ENCODE measurements around the gene HRC.
"Not testable (repeated sequence)": the region's sequence is repeated elsewhere in the genome, so short reads cannot be mapped to it uniquely, and the experiment has no call there.

The HRC gene

DNA sequence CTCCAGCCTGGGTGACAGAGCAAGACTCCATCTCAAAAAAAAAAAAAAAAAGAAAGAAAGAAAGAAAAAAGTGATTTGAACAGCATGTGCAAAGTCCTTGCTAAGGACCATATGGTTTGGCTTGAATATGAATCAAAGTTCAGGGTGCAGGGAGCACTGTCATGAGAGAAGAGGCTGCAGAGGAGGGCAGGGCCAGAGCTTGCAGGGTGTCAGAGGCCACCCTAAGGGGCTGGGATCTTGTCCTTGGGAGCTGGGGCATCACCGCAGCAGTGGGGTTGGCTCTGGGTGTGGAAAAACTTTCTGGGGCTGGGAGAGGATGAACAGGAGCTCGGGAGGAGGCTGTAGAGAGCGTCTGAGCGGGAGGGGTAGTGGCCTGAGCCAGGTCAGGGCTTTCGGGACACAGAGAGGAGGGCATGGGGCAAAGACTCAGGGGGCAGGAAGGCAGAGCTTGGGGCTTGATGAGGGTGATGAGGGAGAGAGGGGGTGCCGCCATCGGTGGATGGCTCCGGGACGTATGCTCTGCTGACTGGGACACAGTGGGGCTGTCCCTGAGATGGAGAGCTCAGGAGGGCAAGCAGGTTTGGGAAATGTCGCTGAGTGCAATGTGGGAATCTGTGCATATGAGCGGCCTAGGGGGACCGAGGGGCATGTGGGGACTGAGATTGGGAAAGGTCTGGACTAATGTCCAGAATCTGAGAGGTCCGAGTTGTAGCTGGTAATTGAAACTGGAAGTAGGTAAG lies 5.4 kb upstream of the HRC start:
- DNase-seq (ENCODE audit: low read depth in 2 of 2), result no peak

DNA sequence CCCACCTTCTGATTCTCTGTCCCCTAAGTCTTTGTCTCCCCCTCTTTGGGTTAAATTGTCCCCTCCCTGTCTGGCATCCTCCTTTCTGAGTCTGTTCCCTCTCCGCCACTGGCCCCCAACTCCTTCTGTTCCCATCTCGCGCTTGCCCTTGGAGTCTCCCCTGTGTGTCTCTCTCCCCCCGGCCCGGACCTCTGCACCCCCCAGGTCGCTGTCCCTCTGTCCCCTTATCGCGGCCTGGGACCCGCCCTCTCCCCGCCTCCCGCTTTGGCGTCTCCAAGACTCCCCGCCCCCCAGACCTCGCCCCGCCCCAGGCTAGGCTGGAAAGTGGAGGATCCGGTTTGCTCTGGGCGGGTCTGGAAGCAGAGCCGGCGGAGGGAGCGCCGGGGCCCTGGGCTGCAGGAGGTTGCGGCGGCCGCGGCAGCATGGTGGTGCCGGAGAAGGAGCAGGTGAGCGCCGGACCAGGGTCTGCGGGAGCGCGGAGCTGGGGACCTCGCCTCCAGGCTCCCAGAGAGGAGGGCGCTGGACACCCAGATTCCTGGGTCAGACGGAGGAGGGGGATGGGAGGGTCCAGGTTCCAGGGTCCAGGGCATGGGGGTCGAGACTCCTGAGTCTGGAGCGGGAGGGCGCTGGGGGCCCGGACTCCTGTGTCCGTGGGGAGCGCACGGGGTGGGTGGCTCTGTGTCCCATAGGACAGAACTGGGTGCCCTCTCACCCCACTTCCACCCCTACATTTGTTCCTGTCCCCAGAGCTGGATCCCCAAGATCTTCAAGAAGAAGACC lies 2.4 kb upstream of the HRC start, which contains the start of gene TRPM4:
TRPM4 (plus strand) TSS at position 348 of the 780 bp plus-strand sequence; CDS start at position 423, 75 bp downstream.
- peak; percentile 60 to 63 for DNase-seq (ENCODE audit: low read depth in 2 of 2)

DNA sequence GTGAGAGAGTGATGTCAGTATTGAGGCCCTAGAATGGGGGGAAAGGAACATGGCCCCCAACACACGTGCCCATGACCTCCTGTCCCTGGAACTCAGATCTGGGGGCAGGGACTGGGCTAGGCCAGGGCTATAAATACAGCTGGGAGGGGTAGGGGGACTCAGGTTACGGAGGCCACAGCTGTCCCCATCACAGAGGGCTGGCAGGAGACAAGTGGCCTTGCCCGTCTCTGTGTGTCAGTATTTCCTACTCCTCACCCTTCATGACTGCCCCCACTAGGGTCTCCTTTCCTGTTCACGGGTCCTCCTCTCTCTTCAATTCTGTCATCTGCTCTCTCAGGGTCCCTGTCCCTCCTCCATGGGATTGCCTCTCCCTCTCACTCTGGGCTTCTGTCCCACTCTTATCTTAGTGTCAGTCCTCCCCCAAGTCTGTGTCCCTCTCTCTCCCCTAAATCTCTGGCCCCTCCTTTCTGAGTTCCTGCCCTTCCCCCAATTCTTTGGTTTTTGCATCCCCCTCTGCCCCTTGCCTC lies 687 bp upstream of the HRC start:
- DNase-seq (ENCODE audit: low read depth in 2 of 2), result no peak

DNA sequence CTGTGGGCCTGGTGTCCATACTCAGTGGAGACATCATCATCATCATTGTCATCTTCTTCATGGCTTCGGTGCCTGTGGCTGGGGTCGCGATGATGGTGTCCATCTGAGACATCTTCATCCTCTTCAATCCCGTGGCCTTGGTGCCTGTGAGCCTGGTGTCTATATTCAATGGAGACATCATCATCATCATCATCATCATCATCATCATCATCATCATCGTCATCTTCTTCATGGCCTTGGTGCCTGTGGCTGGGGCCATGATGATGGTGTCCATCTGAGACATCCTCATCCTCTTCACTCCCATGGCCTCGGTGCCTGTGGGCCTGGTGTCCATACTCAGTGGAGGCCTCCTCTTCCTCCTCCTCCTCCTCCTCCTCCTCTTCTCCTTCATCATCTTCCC lies 917 bp downstream of the HRC start:
- DNase-seq (ENCODE audit: low read depth in 2 of 2), result no peak

DNA sequence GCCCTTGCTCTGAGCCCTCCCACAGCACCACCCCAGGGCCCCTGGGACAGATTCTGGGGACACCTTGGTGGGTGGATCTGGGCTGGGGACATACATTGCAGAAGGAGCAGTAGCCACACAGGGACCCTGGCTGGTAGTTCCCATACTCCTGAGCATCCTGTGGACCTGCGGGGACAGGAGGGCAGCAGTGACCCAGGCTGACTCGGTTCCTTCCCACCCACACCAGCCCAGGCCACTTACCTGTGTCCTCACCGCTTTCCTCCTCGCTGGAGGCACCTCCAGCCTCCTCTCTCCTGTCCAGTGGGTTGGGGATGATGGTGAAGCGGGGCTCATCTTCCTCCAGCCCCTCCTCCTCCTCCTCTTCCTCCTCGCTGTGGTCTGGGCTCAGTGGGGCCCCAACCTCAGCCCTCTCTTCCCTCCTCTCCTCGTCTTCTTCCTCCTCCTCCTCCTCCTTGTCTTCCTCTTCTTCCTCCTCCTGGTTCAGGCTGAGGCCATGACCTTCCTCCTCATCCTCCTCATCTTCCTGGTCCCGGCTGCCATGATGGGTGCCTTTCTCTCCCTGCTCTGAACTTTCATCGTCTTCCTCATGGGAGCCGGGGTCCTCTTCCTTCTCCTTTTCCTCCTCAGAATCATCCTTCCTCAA lies 1.9 kb downstream of the HRC start:
- no peak for DNase-seq (ENCODE audit: low read depth in 2 of 2)

DNA sequence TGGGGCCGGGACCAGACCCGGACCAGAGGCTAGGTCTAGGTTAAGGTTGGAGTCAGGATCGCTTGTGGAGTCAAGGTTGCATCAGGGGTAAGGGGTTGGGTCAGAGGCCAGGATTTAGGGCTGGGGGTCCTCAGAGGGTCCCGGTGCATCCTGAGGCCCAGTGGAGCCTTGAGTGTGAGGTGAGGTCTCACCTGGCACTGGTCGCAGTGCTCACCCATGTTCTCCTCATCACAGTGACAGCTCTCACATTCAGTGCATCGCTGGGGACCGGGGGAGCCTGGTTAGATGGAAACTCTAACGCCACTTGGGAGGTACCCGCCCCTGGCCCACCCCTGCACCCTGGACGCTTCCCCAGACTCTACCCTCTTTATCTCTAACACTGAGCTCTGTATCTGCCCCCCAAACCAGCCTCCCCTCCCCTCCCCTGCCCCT lies 3.1 kb downstream of the HRC start:
- DNase-seq (ENCODE audit: low read depth in 2 of 2), result no peak

DNA sequence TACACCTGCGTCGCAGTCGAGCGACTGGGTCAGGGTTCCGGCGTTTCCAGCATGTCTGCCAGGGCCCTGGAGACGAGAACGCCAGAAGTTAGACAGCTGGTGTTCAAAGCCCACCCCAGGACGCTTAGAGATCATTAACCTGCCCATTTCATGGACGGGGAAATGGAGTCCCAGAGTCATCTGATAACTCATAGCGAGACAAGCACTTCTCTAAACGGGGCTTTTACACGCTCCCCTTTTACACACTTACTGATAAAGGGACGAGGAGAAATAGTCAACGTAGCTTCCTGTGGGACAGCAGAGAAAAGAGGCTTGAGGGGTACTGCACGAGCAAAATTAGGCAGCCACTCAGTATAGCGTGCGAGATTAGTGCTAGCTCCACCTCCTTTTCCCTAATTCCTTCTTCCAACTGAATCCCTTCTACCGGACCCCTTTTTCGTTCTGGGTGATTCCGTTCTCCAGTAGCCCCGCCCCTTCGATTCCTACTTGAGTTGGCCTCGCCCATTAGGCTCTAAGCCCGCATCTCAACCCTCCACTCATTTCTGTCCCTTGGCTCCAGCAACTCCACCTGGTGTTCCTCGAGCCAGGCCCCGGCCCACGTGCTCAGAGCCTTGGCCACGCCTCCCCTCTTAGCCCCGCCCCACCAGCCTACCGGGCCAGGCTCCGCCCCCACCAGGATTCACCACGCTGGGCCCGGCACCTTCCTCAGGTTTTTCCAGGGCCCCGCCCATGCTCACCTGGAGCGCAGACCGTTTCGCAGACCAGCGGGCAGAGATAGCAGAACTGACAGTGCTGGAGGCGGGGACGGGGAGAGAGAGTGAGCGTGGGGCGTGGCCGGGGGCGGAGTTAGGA lies 3.7 kb downstream of the HRC start:
- DNase-seq (ENCODE audit: low read depth in 2 of 2), result peak in 1 of 2 donors; percentile 56

DNA sequence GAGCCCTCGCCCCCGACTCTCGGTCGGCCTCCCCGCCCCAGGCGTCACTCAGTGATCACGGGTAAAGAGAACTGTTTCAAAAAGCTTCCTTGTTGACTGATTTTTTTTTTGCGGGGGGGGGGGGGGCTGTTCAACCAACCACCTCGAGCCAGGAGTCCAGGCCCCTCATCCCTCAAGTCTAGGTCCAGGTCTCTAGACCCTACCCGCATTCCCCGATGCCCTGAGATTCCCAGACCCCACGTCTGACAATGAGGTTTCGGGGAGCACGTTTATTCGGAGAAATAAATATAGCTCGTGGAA lies 4.3 kb downstream of the HRC start:
- DNase-seq (ENCODE audit: low read depth in 2 of 2), result no peak

DNA sequence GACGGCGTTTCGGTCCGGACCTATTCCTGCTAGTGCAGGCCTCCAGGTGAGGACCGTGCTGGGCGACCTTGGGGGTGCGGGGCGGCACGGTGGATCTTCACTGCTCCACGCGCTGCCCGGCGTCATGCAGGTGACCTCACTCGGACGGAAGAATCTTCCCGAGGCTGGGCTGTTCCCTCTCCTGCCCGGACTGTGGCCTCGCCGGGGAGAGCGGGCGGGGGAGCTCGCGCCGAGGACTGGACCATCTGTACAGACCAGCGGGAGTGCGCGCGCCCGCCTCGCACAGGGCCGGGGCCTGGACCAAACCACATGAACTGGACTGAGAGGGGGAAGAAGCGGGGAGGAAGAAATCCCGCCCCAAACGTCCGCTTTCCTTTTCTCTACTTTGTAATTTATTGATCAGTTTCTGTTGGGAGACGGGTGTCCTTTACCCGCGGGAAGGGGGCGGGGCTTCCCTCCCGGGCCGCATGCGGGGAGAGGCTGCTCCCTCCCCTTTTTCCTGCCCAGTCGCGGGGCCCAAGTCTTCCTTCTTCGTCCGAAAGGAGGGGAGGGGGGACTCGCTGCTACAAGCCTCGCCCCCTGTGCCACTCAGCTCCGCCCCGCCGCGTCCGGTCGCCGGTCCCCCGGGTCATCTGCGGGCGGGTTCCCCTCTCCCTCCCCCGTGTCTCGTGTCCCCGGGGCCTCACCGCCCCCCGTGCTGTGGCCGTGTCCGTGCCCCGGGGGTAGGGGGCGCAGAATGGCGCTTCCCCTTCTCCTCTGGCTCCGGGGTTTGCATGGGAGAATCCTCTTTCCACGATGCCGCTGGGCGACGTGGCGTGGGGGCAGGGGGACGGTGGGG lies 4.9 kb downstream of the HRC start:
- DNase-seq (ENCODE audit: low read depth in 2 of 2), result peak in 1 of 2 donors; percentile 20

DNA sequence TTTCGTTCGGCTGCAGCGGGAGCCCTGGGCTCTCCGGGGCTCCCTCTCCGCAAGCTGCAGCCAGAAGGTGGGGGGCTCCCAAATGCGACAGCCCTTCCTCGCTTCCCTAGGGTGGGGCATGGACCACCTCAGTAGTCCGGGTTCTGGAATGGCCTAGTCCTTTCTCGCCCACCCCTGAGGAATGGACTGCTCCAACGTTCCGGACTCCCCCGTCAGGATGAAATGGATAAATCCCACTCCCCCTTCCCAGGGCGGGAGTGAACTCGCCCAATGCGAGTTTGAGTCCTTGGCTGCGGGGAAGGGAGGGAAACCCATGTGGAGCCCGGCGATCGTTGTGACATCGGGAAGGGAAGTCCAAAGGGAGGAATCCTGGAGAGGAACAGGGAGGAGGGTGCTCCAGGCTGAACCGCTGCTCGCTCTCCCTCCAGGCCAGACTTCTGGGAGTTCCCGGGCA lies 5.5 kb downstream of the HRC start:
- DNase-seq (ENCODE audit: low read depth in 2 of 2), result no peak

DNA sequence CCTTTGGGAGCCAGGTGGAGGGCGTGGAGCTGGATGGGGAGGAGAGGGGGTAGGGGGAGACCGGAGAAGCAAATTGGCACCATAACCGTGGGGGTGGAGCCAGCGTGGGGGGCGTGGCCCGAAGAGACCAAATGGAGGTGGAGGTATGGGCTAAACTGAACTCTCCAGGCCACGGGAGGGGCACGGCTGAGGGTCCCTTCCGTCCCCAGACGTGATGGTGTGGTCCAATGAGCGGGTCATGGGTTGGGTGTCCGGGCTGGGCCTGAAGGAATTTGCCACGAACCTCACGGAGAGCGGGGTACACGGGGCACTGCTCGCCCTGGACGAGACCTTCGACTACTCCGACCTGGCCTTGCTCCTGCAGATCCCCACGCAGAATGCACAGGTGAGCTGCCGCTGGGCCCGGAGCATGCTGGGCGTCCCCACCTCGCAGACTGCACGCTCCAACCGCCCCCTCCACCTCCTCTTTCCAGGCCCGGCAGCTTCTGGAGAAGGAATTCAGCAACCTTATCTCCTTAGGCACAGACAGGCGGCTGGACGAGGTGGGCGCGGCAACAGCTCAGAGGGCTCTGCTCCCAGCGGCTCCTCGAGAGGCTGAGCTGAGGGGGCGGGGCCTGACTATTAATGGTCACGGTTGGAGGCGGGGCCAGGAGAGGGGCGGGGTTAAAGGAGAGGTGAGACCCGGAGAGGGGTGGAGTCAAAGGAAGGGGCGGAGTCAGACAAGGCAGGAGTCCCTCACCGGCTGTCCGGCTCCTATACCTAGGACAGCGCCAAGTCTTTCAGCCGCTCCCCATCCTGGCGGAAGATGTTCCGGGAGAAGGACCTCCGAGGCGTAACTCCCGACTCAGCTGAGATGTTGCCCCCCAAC lies 6.2 kb downstream of the HRC start:
- peak; percentile 79 to 93 for DNase-seq (ENCODE audit: low read depth in 2 of 2)

DNA sequence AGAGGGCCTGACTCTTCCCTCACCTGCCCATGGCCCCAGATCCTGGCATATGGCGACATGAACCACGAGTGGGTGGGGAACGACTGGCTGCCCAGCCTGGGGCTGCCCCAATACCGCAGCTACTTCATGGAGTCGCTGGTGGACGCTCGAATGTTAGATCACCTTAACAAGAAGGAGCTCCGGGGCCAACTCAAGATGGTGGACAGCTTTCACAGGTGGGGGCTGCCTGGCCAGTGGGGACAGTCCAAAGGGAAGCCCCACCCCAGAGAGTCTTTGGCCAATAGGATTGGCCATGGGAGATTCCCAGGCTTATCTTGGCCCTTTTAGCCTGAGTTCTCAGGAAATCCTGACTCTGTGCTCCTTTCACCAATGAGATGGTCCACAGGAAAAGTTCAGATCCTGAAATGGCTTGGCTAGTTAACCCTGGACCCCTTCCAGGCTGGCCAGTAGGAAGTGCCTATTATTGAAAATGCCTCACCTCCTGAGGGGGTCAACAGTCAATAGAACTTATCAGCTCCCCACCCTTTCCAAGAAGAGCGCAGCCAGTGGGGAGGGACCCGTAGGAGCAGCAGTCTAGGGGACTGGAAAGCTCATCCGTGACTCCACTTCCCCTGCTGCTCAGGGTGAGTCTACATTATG lies 7.0 kb downstream of the HRC start:
- no peak for DNase-seq (ENCODE audit: low read depth in 2 of 2)

DNA sequence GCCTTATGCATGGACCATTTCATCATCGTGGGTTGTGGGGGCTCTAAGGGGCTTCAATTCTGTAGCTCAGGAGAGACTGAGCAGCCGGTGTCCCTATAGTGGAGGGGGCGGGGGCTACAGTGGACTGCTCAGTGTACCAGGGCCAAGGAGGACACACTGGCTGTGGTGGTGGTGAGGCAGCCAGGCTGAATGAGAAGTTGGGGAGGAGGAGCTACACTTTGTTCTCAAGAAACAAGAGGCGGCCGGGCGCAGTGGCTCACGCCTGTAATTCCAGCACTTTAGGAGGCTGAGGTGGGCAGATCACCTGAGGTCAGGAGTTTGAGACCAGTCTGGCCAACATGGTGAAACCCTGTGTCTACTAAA lies 8.8 kb downstream of the HRC start:
- not testable (repeated sequence) for DNase-seq (ENCODE audit: low read depth in 2 of 2)

DNA sequence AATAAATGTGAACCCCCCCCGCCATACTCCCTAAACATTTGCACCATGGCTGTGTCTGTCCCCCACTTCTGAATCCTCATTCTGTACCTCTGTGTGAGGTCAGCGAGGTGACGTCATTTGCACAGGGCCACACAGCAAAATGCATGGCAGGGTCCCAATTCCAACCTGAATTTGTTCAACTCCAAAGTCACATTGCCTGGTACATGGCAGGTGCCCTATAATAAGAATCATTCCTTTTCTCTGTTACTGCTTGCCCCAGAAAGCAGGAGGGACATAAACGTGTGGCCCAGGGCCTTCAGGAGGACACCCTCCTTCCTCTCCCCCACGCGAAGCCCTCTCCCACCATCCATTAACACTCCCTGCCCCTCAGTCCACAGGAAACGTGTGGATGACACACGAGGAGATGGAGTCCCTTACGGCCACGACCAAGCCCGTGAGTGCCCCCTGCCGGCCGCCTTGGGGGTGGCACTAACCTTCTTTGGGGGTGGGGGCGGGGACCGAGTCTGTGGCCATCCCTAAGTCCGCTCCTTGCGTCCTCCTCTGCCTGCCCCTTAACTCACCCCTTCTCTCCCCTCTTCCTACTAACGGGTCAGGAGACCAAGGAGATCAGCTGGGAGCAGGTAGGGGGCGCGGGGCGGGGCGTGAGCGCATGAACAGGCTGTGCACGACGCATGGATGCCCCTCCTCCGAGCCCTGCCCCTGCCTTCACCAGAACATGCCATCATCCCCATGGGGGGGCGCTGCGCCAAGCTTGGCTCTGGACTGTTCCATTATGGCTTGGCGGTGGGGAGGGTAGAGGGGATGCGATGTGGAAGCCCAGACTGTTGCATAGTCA lies 9.4 kb downstream of the HRC start:
- peak; percentile 74 to 85 for DNase-seq (ENCODE audit: low read depth in 2 of 2)

DNA sequence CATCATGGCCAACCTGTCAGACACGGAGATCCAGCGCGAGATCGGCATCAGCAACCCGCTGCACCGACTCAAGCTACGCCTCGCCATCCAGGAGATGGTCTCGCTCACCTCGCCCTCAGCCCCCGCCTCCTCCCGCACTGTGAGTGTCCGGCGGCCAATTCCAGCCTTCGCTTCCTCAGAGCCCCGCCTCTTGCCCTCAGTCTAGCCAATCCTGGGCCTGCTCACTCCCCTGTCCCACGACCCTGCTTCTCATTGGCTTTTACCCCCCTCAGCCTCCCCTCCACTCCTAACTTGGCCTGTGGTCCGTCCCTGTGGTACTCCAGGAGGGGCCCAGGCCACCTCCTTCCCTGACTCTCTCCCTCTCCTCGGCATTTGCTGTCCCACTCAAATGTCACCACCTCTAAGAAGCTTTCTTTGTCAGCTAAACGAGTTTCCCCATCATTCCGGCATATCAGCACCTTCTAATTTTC lies 12.3 kb downstream of the HRC start:
- peak; percentile 65 to 74 for DNase-seq (ENCODE audit: low read depth in 2 of 2)

DNA sequence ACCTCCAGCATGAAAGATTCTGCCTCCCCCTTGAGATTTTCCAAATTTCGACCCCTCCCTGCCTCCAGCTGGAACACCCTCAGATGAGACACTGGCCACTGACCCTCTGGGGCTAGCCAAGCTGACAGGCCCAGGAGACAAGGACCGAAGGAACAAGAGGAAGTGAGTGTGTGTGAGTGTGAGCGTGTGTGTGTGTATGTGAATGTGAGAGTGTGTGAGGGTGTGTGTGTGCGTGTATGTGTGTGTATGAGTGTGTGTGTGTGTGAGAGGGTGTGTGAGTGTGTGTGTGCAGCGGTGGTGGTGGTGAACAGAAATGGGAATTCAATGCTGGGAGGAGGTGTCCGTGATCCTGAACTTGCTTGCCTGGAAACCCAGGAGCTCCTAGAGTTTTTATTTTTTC lies 13.8 kb downstream of the HRC start:
- DNase-seq (ENCODE audit: low read depth in 2 of 2), result no peak

DNA sequence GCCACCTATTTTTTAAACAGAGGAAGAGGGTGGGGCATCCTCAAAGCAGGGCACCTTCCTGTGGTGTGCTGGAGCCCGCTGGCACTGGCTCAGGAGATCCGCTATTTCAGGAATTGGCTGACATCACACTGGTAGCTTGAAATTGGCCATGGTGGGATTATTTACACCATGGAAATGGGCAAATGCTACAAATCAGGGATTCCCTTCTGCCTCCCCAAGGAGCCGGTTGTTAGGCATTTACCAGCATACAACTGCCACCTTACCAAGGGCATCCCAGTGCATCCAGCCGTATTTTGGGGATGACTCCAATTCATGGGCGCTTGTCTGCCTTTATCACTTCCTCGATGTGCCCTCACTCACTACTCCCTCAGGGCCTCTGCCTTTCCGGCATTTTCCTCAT lies 14.2 kb downstream of the HRC start:
- no peak for DNase-seq (ENCODE audit: low read depth in 2 of 2)

DNA sequence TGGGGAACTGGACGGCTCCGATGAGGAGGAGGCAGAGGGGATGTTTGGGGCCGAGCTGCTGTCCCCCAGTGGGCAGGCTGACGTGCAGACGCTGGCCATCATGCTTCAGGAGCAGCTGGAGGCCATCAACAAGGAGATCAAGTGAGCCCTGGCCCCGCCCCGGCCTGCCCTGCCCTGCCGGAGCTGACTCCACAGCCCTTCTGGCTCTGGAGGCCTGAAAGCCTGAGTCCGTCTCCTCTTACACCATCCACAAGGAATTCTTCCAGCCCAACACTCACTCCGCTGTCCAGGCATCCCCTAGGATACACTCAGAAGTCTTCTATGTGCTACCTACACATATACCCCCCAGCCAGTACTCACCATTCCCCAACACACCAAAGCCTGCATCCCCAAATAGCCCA lies 18.4 kb downstream of the HRC start:
- no peak for DNase-seq (ENCODE audit: low read depth in 2 of 2)

All from stimulated activated CD4-positive, alpha-beta T cell treated with anti-CD3 and anti-CD28 coated beads, Interleukin-4, amount 100 ng/mL, for 48 hours (primary cell).